GM11168 (cell line): ENCODE measurements around the gene SEMA3E.

Experiments used
- in situ Hi-C: fragments of 300-500 bp; cut with MboI; formaldehyde crosslinking; loops from one replicate; pipeline ENCODE4 v1.12.0; 2022; ENCODE audit warnings: low sequenced_read_pairs; ENCODE audit not compliant: unreplicated experiment

Gene SEMA3E

DNA sequence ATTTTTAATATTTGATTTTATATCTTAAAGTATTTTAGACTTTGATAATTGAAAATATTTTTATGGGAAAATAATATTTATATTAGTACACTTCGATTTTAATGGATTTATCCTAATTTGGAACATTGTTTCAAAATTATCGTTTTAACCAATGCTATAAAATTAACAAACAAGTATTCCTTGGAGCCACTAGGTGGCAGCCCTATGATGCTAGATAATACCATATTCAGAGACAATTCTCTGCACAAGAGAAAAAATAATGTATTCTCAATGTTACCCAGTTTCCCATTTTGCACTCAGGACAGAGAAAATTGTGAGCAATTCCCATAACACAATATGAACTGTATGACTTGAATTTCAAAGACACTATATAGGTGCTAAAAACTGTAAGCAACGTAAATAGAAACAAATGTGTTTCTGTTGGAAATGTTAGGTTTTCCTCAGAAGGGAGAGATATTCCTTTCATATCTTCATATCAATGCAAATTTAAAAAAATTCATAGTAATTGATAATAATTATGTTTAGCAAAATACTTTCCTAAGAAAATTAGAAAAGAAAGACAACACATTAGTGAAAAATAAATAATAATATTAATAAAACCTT lies 237.8 kb downstream of the SEMA3E start:
- in situ Hi-C loops, result no loop called here

DNA sequence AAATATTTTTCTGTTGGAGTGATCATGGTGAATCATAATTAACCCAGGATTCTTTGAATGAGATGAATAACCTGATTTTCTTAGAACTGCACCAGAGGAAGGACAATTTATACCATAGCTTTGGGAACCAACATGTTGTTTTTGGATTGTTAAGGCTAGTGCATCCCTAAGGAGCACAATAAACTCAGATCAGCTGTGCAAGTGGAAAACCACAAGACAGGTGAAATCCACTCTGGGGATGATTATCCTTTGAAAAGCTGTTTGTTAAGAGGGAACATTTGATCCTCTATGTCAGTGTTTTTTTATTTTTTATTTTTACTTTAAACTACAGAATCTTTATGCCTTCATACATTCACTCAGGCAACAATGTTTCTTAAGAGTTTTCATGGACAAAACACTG lies 254.2 kb downstream of the SEMA3E start:
- in situ Hi-C loops, result no loop called here

DNA sequence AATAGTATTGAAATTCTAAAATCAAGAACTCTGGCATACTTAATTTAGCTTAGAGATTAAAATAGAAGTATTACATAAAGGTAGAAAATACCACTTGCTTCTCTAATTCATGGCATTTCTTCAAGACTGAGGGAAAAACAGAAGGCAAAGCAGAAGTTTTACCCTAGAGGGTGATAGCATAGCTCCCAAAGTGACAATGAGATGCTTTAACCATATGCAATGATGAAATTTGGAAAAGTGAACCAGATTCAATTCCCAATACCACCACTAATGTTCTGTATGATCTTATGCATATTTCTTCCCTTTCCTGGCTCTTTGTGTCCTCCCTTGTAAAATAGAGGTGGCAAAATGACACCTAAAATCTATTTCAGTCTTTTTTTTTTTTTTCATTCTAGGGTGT lies 260.5 kb downstream of the SEMA3E start:
- in situ Hi-C loops, result no loop called here

DNA sequence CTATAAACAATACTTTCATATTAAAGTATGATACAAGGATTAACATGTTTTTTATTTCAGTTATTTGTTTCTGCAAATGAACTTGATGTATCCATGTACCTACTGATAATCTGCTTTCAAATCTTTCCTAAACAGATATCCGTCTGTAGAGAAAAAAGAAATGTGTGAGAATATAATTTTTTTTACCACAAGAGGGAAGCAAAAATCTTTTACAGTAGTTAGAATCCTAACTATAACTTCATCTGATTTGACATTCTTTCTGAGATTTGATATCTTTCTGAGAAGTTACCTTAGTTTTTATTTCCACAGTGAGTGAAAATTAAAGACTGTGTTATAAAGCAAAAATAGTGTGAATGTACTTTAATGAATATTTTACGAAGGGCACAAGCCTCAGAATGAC lies 282.3 kb downstream of the SEMA3E start:
- in situ Hi-C loops, result no loop called here

DNA sequence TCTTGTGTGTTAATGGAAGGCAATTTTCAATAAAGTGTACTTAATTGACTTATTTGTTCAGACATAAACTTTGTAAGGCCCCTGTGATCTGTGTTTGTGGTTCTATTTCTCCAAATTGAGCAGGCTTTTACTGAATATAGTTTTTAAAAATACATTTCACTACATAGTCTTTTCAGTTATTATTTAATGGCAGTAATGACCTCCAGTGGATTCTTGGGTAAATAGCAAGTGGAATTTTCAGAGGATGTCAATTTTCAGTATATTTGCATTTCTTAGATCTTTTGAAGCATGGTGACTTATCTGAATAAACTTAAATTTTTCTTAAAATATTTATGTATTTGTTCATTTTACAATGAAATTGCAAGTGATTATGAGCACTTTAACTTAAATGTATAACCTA lies 283.2 kb downstream of the SEMA3E start:
- in situ Hi-C loops, result no loop called here

DNA sequence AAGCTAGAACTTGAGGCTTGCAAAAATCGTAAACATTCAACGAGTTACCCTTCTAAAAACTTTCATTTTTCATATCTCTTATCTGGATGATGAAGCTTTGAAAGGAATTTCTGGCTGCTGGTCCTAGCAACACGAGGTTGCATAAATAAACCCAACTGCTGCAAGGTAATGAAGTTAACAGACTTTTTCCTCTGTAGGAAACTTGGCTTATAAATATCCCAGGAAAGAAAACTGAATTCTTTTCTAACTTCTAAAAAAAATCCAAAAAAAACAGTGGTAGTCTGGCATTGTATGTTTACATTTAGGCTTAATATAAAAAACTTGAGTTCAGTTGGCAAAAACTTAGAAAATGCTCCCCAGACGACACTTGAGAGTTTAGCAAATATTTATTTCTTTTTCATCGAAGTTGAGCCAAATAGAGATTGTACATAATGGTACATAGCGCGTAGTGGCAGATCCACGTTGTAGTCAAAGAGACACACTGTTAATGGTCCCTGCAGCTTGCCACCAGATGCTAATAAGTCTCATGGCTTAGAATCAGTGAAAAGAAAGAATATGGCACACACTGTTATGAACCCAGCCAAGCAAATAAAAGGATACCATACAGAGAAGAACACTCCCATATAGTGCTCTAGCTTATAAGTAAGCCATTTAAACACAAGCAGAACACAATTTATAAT lies 285.9 kb downstream of the SEMA3E start:
- in situ Hi-C loops, result no loop called here

DNA sequence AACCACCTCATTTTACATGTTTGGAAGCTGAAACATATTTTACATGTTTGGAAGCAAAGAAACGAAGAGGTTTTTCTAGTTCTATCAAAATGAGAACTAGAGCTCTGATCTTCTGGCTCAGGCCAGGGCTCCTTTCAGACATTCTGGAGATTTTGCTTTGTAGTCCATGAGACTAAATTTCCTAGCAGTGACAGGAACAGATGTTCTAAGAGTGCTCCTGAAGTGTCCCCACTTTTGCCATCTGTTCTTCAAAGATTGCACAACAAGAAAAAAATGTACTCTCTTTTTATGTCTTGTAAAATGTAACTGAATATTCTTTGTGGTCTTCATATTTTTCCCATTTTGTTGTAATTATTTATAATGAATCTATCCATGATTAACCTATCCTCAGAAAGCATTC lies 289.8 kb downstream of the SEMA3E start:
- in situ Hi-C loops, result no loop called here

DNA sequence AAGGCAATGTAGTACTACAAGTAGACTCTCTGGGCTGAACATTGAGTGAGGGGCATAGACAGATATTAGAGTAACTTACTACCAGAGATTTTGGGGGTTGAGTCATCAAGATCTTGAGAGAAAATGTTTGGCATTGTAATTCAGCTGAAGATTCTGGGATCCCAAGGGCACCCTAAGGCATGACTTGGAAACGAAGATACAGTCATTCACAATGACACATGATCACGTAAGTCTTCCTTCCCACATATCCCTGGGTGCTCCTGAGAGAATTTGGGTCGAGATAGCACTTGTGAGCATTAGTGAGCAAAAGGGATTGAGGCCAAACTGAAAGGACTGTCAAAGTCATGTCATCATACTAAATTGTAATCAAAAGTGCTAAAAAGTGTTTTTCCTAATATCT lies 293.8 kb downstream of the SEMA3E start:
- in situ Hi-C loops, result no loop called here

DNA sequence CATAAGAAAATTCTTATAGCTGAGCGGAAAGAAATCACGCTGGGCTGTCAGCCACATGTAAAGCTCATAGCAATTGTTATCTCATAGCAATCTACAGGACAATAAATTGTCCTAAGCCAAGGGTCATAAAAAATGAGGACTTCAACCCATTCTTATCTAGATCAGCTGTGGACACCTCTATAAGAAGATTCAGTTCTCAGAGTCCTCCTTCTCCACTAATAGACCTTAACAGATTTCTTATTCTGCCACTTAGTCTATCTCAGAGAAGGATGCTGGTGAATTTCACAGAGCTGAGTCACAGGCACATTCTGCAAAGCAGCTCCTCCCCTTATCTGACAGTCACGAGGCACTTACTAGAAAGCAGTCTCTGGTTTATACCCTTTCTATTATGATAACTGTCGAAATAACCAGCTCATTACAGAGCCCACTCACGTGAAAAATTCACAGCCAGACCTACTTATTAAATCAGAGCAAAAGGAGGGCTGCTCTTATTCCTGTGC lies 300.9 kb downstream of the SEMA3E start:
- in situ Hi-C loops, result no loop called here

DNA sequence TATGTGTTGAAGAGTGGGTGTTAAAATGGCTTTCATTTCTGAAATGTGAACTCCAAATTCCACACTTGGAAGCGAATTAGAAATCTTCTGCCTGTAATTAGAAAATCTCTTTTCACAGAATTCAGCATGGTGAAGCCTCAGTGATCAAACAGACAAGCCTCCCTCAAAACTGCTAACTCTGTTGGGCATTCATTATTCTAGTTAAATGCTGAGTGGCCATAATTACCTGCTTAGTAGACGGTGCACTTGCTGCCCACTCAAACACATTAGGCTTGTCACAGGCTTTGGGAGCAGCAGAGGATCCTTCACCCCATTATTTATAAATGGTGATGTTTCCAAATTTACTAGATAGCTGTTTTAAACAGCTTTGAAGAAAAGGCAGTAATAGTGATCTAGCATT lies 309.0 kb downstream of the SEMA3E start:
- in situ Hi-C loops, result no loop called here

DNA sequence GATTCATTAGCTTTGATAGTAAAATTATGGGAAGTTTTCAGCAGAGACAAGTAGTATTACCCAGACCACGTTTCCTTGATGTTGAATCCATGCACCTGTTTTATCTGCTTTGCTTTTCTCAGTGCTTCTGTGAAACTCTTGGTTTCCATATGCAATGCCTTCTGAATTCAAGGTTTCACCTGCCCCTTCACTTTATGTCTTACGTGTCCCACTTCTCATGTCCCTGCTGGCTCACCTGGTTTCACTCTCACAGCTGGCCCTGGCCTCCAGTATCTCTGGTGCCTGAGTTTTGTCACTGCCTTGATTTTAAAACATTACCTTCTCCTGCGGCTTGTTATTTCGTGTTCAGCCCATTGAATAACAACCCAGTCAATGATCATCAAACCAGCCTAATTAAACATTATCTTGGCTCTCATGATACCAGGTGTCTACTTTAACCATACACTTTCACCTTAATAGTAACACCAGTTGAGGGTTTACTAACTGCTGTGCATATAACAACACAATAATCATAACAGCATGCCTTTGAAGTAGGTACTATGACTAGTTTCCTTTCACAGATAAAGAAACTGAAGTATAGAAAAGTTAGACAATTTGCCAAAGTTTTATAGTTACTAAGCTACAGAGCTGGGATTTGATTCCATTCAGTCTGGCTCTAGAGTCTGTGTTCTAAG lies 310.5 kb downstream of the SEMA3E start:
- in situ Hi-C loops, result no loop called here

DNA sequence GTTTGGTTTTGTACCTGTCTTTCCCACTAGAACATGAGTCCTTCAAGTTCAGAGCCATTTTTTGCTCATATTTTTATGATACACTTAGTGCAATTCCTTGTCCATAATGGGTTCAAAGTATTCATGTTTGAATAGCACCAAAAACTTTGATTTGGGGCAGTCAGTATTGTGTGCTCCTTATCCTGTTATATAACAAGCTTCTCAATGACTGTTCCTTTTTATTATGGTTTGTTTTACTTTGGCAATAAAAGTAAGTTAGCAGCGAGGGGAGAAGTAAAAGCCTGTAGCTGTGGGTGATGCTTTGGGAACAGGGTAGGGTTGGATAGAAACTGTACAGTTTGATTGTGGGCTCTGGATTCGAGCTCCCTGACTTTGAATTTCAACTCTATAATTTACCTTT lies 311.9 kb downstream of the SEMA3E start:
- in situ Hi-C loops, result no loop called here

DNA sequence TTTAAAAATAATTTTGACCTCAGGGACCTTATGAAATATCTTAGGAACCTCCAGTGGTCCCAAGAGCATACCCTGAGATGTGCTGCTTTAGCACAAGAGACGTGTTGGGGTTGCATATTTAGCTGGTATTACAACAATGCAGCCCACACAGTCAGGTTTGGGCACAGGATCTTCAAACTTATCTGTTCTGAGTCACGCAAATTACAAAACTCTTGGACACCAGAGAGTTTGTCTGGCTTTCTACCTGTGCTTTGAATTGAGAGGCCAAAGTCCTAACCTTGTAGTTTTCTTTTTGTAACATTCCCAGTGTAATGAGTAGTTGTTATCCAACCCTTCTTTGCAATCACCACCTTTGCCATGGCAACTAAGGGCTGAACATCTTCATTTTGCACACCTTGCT lies 322.7 kb downstream of the SEMA3E start:
- in situ Hi-C loops, result no loop called here

DNA sequence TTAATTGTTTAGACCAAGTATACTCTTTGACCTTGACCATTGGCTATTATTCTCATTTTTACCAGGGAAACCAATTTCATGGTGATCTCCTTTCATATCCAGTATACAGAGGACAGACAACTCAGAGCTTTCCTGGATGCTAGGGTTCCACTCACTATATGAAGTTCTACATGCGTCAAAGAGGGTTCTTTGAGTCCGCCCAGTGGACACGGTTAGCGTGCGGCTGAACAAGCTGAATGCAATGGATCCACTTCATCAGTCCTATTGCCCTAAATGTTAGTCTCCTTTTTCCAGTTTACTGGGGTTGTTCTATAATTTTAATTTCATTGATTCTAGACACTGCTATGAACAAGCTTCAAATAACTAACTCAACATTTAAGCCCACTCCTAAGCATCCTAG lies 323.9 kb downstream of the SEMA3E start:
- in situ Hi-C loops, result no loop called here

DNA sequence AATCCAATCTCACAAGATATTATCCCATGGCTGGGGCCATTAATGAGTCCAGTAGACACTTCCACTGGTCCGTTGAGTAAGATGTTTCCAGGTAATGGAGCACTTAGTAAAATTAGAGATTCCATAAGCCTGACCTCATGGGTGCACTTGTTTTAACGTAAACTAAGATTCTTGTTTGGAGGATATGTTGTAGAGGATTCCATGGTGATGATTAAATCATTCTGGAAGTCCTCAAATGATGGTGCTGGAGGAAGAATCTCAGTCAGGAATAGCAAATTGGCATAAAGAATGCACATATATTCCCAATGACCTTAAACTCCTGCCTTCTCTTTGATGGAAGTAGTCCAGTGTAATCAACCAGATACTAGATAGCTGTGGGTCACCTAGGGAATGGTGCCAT lies 324.3 kb downstream of the SEMA3E start:
- in situ Hi-C loops, result no loop called here

DNA sequence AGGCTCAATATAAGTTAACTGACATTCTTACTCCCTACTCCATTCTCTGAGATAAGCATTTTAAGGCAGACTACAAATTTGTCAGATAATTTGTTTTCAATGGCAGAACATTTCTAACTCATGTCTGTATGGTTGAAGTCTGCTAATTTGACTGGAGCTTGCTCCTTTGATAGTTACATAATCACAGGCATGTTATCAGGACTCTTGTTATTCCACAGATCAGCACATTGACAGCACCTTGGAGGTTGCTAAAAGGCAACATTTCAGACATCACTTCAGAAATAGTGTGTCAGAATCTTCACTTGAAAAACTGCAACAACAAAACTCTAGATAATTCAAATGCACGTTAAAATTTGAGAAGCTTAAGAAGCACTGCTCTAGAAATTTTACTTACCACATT lies 327.9 kb downstream of the SEMA3E start:
- in situ Hi-C loops, result no loop called here

DNA sequence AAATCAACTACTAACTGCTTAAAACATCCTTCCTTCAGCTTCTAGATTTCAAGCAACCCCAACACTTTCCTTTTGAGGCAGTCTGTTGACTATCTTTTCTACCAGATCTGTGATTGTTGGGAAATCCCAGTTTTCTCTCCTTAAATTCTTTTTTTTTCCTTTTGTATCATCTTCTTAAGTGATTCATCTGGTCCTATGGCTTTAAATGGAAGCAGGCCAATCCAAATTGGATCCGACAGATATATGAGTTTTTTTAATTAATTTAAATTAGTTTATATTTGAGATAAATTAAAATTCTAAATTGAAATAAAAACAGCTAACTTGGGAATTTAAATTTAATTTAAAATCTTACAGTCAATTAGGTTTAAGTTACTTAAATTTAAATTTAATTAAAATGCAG lies 335.0 kb downstream of the SEMA3E start:
- in situ Hi-C loops, result no loop called here
